ENCODE data around the gene SNX21. TPM values are rescaled to one million over a fixed set of nuclear protein-coding genes. Genes with fewer than 3 reads are reported as not detected.
"Not testable (repeated sequence)": the region's sequence is repeated elsewhere in the genome, so short reads cannot be mapped to it uniquely, and the experiment has no call there.

The SNX21 gene
- total RNA-seq, 4 donors from 2014 or later, result 159 to 236 (median 203) TPM

DNA sequence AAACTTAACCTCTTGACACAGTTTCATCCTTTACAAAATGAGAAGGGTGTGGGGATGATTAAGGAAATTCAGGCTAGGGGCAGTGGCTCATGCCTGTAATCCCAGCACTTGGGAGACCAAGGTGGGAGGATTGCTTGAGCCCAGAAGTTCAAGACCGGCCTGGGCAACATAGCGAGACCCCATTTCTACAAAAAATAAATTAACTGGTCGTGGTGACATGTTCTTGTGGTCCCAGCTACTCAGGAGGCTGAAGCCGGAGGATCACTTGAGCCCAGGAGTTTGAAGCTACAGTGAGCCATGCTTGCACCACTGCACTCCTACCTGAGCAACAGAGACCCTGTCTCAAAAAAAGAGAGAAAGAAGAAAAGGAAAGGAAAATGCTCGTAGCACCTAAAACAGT lies 32.9 kb downstream of the SNX21 start:
- H3K4me3 ChIP-seq (ENCODE audit: low read depth, poor library complexity, severe bottlenecking), result no peak overlapping the region
- intact Hi-C loops (cut with DNase I; ENCODE audit: low total_unique reads), result no loop called here
- no peak for TF ChIP-seq POLR2A (IDR thresholded peaks at IDR 0.05)
- TF ChIP-seq, protein P1, sequence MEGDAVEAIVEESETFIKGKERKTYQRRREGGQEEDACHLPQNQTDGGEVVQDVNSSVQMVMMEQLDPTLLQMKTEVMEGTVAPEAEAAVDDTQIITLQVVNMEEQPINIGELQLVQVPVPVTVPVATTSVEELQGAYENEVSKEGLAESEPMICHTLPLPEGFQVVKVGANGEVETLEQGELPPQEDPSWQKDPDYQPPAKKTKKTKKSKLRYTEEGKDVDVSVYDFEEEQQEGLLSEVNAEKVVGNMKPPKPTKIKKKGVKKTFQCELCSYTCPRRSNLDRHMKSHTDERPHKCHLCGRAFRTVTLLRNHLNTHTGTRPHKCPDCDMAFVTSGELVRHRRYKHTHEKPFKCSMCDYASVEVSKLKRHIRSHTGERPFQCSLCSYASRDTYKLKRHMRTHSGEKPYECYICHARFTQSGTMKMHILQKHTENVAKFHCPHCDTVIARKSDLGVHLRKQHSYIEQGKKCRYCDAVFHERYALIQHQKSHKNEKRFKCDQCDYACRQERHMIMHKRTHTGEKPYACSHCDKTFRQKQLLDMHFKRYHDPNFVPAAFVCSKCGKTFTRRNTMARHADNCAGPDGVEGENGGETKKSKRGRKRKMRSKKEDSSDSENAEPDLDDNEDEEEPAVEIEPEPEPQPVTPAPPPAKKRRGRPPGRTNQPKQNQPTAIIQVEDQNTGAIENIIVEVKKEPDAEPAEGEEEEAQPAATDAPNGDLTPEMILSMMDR (IDR thresholded peaks at IDR 0.05), result no peak
- WGBS, 2 donors, result 88 to 96% methylated on average over 5 of the region's 5 CpGs
- DNase-seq (ENCODE audit: low spot score in 2 of 2), result no peak

DNA sequence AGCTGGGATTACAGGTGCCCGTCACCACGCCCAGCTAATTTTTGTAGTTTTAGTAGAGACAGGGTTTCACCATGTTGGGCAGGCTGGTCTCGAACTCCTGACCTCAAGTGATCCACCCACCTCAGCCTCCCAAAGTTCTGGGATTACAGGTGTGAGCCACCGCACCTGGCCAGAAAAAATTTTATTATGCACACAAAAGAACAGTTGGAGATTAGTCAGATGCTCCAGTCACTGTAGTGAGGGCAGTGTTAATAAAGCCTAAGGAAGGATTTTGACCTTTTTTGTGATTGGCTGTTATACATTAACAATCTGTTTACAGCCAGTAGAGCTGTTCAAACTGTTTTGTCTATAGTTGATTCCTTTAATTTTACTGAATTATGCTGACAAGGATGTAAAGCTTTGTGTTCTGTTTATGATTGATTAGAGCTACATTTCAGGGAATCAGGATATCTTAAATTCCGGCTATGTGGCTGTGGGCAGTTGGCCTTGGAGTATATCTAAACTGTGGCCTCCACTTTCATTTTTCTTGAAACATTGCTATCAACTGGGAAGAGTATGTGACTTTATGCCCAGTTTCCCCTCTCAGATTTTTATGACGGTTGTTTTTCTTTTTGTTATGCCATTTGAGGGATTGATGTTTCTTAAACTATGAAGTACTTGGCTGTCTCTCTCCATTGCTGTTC lies 33.7 kb downstream of the SNX21 start:
- intact Hi-C loops (cut with DNase I; ENCODE audit: low total_unique reads), result no loop called here
- WGBS, 2 donors, result 88% methylated on average over 6 of the region's 6 CpGs
- no peak overlapping the region for H3K4me3 ChIP-seq (ENCODE audit: low read depth, poor library complexity, severe bottlenecking)
- DNase-seq (ENCODE audit: low spot score in 2 of 2), result no peak
- no peak for TF ChIP-seq POLR2A (IDR thresholded peaks at IDR 0.05)
- TF ChIP-seq, protein P1 (IDR thresholded peaks at IDR 0.05), result no peak

DNA sequence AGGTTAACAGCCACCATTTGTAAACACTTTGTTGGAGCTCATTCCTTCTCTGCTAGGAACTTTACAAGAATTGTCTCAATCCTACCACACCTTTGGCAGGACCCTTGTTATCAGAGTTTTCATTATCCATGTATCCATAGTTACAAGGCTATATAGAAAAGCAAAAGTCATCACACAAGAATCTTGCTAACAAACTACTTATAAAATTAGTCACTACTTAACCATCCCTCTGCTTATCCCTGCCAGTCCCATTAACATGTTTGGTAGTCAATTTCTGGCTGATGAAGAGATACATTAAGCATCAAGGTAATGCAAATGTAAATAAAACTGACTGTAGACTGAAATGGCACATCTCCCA lies 34.2 kb downstream of the SNX21 start:
- H3K4me3 ChIP-seq (ENCODE audit: low read depth, poor library complexity, severe bottlenecking), result no peak overlapping the region
- intact Hi-C loops (cut with DNase I; ENCODE audit: low total_unique reads), result no loop called here
- TF ChIP-seq POLR2A (IDR thresholded peaks at IDR 0.05), result no peak
- TF ChIP-seq, protein P1 (IDR thresholded peaks at IDR 0.05), result no peak
- no peak for DNase-seq (ENCODE audit: low spot score in 2 of 2)

DNA sequence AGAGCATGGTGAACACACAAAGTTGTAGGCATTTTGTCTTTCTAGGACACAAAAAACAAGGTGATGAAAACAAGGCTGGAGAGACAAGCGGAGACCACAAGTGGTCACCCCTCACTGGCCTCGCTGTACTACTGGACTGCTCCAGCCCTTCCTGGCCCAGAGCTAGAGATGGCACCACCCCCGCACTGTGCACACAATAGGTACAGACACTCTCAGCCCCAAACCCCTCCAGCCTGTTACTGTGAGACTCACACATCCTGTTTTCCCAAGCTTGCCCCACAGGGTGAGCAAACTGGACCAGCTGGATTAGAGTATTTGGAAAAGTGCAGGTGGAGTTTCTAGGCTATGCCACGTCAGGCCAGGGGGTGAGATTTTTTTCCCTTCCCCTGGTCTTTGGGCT lies 39.0 kb downstream of the SNX21 start:
- TF ChIP-seq POLR2A (IDR thresholded peaks at IDR 0.05), result no peak
- TF ChIP-seq, protein P1 (IDR thresholded peaks at IDR 0.05), result no peak
- intact Hi-C loops (cut with DNase I; ENCODE audit: low total_unique reads), result no loop called here
- 86 to 92% methylated on average over 4 of the region's 4 CpGs for WGBS, 2 donors
- no peak for DNase-seq (ENCODE audit: low spot score in 2 of 2)
- H3K4me3 ChIP-seq (ENCODE audit: low read depth, poor library complexity, severe bottlenecking), result no peak overlapping the region

DNA sequence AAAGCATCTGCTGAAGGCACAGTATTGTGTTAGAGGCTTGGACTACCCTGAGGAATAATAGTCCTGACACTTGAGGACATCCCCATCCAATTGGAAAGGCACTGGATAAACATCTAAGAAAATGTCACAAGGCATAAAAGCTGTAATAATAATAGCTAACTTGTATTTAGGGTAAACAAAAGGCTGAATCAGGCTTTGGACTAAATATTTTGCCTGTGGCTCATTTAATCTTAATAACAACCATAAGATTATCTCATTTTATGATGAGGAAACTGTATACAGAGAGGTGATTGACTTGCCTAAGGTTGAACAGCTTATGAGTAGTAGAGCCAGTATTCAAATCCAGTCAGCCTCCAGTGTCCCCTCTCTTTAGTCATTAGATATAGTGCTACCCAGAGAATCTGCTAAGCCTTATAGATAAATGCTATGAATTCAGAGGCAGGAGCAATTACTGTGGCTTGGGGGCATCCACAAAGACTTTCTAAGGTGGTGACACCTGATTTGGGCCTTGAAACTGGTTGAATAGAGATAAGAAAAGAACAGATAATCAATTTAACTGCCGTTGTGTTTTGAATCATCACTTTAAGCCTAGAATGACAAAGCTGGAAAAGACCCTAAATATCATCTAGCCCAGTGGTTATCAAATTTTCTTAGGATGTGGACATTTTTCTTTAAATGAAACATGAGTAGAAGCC lies 40.0 kb downstream of the SNX21 start:
- DNase-seq (ENCODE audit: low spot score in 2 of 2), result no peak
- intact Hi-C loops (cut with DNase I; ENCODE audit: low total_unique reads), result no loop called here
- 81 to 84% methylated on average over 1 of the region's 1 CpG for WGBS, 2 donors
- TF ChIP-seq, protein P1 (IDR thresholded peaks at IDR 0.05), result no peak
- TF ChIP-seq POLR2A (IDR thresholded peaks at IDR 0.05), result no peak
- H3K4me3 ChIP-seq (ENCODE audit: low read depth, poor library complexity, severe bottlenecking), result no peak overlapping the region

DNA sequence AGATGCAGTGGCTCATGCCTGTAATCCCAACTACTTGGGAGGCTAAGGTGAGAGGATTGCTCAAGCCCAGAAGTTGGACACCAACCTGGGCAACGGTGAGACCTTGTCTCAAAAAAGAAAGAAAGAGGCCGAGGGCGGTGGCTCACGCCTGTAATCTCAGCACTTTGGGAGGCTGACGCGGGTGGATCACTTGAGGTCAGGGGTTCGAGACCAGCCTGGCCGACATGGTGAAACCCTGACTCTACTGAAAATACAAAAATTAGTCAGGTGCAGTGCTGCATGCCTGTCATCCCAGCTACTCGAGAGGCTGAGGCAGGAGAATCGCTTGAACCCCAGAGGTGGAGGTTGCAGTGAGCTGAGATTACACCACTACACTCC lies 40.5 kb downstream of the SNX21 start:
- not testable (repeated sequence) for DNase-seq (ENCODE audit: low spot score in 2 of 2)

More for the DNA sequence above, 40.5 kb downstream of the SNX21 start:
- 90 to 95% methylated on average over 10 of the region's 10 CpGs for WGBS, 2 donors
- intact Hi-C loops (cut with DNase I; ENCODE audit: low total_unique reads); H3K4me3 ChIP-seq (ENCODE audit: low read depth, poor library complexity, severe bottlenecking): not testable (repeated sequence)
